Measurements from ENCODE around the gene STING1.

- no peak for TF ChIP-seq EZH2phosphoT487 (IDR thresholded peaks at IDR 0.05; ENCODE audit: low read depth)
- TF ChIP-seq CTCF (IDR thresholded peaks at IDR 0.05; ENCODE audit: low read depth, low read length) = no peak
Measured at GRCh38 chr5:139523635-139524445, 41.3 kb upstream of the STING1 start.

Measured in OCI-LY3 (cell line).